Vagina (tissue), 2 donors: ENCODE results near the gene ZDHHC5.

Experiments used
- CTCF ChIP-seq, 3 experiments: fragments of 450-650 bp in 2 of 3; fragments of 200-600 bp in 1 of 3; sonication (generic) in 1 of 3; IDR thresholded peaks; one replicate each; pipeline ENCODE4 v1.5.1; 2017 to 2019; ENCODE audit warnings: antibody characterized with exemption in 3 of 3, mild to moderate bottlenecking in 2 of 3, moderate library complexity in 2 of 3
- POLR2A ChIP-seq, 2 donors: fragments of 450-650 bp; IDR thresholded peaks; one replicate each; pipeline ENCODE4 v1.6.1; 2017; ENCODE audit warnings: antibody characterized with exemption in 2 of 2, mild to moderate bottlenecking in 2 of 2, moderate library complexity in 2 of 2

- TF ChIP-seq CTCF (IDR thresholded peaks at IDR 0.05): no peak
- no peak for TF ChIP-seq POLR2A (IDR thresholded peaks at IDR 0.05)
These were observed 11.5 kb downstream of the ZDHHC5 start for GRCh38 chr11:57679396-57679795.
